Central memory CD8-positive, alpha-beta T cell (primary cell): ENCODE data around the gene C9orf43.

Source experiments
- ATAC-seq: fragments of 150-1000 bp; cut with Tn5 transposase; replicated peaks from 2 replicates; pipeline ENCODE4 v1.10.0; 2022; ENCODE audit warnings: mild to moderate bottlenecking, moderate FRiP score, moderate number of reproducible peaks; ENCODE audit not compliant: poor library complexity, severe bottlenecking; ENCODE audit errors: extremely low read depth
- DNase-seq, 2 donors: peaks; one replicate each; pipeline ENCODE4 v3.0.0; 2021; ENCODE audit warnings: low spot score in 2 of 2
- H3K27ac Mint-ChIP-seq: one replicate; pipeline ENCODE4 v1.8.0; 2022; ENCODE audit warnings: low read depth, mild to moderate bottlenecking, moderate library complexity, mixed read lengths
- H3K27me3 Mint-ChIP-seq: one replicate; pipeline ENCODE4 v1.8.0; 2022; ENCODE audit warnings: mixed read lengths
- H3K36me3 Mint-ChIP-seq: one replicate; pipeline ENCODE4 v1.8.0; 2022; ENCODE audit warnings: mild to moderate bottlenecking, moderate library complexity, mixed read lengths; ENCODE audit not compliant: insufficient read depth
- H3K4me1 Mint-ChIP-seq: one replicate; pipeline ENCODE4 v1.8.0; 2022; ENCODE audit warnings: mixed read lengths
- H3K4me3 Mint-ChIP-seq: one replicate; pipeline ENCODE4 v1.8.0; 2022; ENCODE audit warnings: mild to moderate bottlenecking, moderate library complexity, mixed read lengths
- H3K9me3 Mint-ChIP-seq: one replicate; pipeline ENCODE4 v1.8.0; 2022; ENCODE audit warnings: mixed read lengths

C9orf43 gene

DNA sequence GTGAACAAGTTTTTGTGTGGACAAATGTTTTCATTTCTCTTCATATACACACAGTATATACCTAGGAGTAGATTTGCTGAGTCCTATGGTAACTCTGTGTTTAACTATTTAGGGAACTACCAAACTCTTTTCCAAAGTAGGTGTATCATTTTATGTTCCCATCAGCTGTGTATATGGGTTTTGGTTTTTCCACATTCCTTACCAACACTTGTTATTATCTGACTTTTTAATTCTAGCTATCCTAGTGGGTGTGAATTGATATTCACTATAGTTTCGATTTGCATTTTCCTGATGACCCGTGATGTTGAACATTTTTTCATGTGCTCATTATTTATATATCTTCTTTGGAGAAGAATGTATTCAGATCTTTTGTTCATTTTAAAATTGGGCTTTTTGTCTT is 56.6 kb downstream of the C9orf43 start:
- H3K4me1 Mint-ChIP-seq, result peaks cover under 1% of the 10 kb centered on the region
- H3K27me3 Mint-ChIP-seq, result no peaks in the 10 kb centered on the region
- ATAC-seq (no peak), DNase-seq (no peak)
- no peaks in the 10 kb centered on the region for H3K9me3 Mint-ChIP-seq
- H3K36me3 Mint-ChIP-seq, result peaks cover 2% of the 10 kb centered on the region
- H3K27ac Mint-ChIP-seq, result no peak overlapping the region
- H3K4me3 Mint-ChIP-seq, result no peak overlapping the region

DNA sequence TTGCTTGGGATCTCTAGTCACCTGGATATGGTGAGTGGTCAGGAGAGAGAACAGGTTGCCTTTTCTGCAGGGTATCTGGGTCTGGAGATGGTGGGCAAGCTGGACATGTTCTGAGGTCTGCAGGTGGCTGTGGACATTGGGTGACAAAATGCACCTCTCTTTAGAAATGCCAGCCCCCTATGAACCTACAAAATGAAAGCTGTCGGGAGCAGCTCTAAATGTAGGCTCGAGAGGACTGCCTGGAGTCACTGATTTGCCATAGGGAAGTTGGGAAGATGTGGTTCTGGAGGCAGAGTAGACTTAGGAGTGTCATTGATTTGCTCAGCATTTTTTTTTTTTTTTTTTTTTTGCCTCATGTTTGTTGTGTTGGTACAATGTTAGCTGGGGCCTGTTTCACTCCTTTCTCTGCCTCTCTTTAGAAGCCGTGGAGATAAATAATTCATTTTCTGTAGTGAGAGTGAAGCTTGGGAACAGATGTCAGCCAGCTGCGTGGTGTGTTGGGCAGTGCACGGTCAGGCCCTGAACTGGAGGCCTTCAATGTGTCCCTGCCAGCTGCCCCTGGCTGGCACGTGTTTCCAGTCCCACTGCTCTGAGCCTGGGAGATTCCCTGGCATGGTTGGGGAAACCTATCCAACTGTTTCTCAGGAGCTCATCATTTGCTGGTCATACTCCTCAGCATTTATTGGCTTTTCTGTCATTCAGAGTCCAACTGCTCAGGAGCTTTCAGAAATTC is 58.3 kb downstream of the C9orf43 start:
- Mint-ChIP-seq H3K4me3 (no peak overlapping the region), H3K27me3 (no peaks in the 10 kb centered on the region), H3K9me3 (no peaks in the 10 kb centered on the region), H3K4me1 (peaks cover 5% of the 10 kb centered on the region), H3K27ac (no peak overlapping the region), H3K36me3 (peaks cover 2% of the 10 kb centered on the region)
- no peak for DNase-seq
- no peak for ATAC-seq

DNA sequence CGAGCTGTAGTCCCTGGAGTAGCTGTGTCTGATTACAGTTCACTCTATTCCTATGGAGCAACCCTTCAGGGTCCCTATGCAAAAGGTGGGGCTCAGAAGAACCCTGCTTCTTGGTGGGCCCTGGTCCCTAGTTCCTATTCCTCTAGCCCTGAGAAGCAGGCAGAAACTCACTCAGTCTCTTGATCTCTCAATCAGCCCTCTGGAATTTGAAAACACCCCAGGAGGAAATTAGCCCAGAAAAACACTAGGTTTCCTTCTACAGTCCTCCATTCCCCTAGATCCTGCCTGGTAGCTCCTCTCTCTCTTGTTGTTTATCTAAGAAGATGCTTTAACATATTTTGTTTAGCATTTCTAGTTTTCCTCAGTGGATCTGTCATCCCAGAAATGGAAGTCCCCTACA is 60.6 kb downstream of the C9orf43 start:
- no peak overlapping the region for H3K4me3 Mint-ChIP-seq
- H3K36me3 Mint-ChIP-seq, result no peaks in the 10 kb centered on the region
- peaks cover 5% of the 10 kb centered on the region for H3K4me1 Mint-ChIP-seq
- H3K9me3 Mint-ChIP-seq, result no peaks in the 10 kb centered on the region
- DNase-seq (no peak), ATAC-seq (no peak)
- H3K27ac Mint-ChIP-seq, result no peak overlapping the region
- no peaks in the 10 kb centered on the region for H3K27me3 Mint-ChIP-seq

DNA sequence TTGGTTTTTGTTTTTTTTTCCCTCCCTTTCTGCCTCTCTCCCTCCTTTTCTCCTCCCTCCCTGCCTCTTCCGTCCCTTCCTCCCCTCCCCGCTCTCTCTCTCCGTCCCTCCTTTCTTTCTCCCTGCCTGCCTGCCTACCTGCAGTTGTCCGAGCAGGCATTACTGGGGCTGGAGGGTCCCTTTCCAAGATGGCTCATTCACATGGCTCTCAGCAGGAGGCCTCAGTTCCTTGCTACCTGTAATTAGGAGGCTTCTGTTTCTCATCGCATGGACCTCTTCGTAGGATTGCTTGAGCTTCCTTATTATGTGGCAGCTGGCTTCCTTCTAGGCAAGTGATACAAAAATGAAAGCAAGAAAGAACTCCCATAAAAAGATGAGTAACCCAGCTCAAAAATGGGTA is 61.0 kb downstream of the C9orf43 start:
- DNase-seq (no peak), ATAC-seq (no peak)
- H3K27ac Mint-ChIP-seq, result no peak overlapping the region
- H3K27me3 Mint-ChIP-seq, result no peaks in the 10 kb centered on the region
- no peaks in the 10 kb centered on the region for H3K9me3 Mint-ChIP-seq
- no peaks in the 10 kb centered on the region for H3K36me3 Mint-ChIP-seq
- H3K4me1 Mint-ChIP-seq, result peaks cover 5% of the 10 kb centered on the region
- no peak overlapping the region for H3K4me3 Mint-ChIP-seq

DNA sequence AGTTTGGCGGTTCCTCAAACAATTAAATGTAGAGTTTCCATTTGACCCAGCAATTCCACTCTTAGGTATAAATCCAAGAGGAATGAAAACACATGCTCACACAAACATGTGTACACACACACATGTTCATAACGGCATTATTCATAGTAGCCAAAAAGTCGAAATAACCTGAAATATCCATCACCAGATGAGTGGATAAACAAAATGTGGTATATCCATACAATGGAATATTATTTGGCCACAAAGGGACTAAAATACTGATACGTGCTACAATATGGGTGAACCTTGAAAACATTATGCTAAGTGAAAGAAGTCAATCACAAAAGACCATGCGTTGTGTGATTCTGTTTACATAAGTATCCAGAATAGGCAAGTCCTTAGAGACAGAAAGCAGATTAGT is 61.7 kb downstream of the C9orf43 start:
- Mint-ChIP-seq H3K36me3 (no peaks in the 10 kb centered on the region), H3K27me3 (no peaks in the 10 kb centered on the region), H3K9me3 (no peaks in the 10 kb centered on the region), H3K27ac (no peak overlapping the region), H3K4me3 (no peak overlapping the region), H3K4me1 (peaks cover 7% of the 10 kb centered on the region)
- no peak for DNase-seq
- ATAC-seq, result no peak

DNA sequence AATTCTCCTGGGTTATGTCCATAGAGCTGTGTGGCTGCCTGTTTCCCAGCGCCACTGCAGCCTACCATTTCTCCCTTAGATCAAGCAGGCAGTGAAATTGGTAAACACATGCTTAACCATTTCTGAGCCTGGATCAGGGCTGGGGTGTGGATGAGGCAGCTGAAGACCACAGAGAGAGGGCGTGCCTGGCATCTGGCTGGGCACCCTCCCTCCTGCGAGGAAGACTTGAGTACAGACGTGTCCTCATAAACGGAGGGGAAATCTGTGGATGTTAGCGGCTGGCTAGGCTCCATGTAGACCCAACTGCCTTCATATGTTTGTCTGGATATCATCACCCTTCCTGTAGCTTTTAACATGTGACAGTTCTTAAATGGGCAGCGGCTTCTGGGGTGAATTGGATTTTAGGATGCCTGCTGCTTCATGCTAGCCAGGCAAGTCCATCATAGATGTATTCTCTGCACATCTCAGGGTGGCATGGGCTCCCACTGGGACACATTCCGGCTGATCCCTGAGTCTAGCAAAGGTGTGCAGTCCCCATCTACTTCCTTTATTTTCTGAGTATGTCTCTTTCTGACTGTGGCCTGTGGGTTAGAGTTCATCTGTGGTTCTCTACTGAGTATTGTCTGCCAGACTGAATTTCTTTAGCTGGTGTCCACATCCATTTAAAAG is 63.9 kb downstream of the C9orf43 start:
- Mint-ChIP-seq H3K27me3 (no peaks in the 10 kb centered on the region), H3K4me1 (peaks cover 22% of the 10 kb centered on the region), H3K9me3 (no peaks in the 10 kb centered on the region), H3K4me3 (no peak overlapping the region), H3K27ac (no peak overlapping the region), H3K36me3 (no peaks in the 10 kb centered on the region)
- ATAC-seq (no peak), DNase-seq (no peak)

DNA sequence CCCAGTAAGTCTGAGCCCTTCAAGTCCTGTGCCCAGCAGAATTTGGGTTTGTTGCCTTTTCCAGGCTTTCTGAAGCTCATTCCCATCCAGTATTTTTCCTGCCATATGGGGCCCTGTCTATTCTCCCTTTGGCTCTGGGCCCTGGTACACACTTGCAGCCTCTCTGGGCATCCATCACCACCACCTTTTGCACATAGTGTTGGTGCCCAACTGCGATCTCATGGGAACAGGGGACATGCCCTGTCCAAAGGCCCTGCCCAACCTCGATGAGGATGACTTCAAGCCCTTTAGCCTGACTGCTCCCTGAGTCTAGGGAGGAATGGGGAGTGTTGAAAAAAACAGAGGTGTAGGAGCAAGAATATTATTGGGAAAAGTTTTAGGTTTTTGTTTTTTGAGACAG is 64.5 kb downstream of the C9orf43 start:
- Mint-ChIP-seq H3K4me3 (no peak overlapping the region), H3K27ac (no peak overlapping the region), H3K4me1 (peaks cover 27% of the 10 kb centered on the region), H3K9me3 (no peaks in the 10 kb centered on the region), H3K27me3 (no peaks in the 10 kb centered on the region), H3K36me3 (no peaks in the 10 kb centered on the region)
- ATAC-seq (no peak), DNase-seq (no peak)

DNA sequence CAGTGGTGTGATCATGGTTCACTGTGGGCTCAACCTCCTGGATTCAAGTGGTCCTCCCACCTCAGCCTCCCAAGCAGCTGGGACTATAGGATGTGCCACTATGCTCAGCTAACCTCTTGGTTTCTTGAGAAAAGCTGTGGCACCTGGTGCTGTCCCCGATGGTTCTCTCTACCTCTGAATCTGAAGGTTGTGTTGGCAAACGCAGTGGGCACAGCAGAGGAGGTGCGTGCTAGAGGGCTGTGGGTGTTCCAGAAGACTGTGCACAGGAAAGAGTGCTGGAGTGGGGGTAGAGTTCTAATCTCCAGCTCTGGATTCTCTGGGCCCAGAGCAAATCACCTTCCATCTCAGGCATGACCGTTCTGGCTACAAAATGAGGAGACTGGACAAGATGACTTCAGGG is 65.4 kb downstream of the C9orf43 start:
- Mint-ChIP-seq H3K4me3 (no peak overlapping the region), H3K4me1 (peaks cover 30% of the 10 kb centered on the region), H3K9me3 (no peaks in the 10 kb centered on the region), H3K27ac (no peak overlapping the region), H3K27me3 (no peaks in the 10 kb centered on the region), H3K36me3 (no peaks in the 10 kb centered on the region)
- no peak for ATAC-seq
- DNase-seq, result no peak

DNA sequence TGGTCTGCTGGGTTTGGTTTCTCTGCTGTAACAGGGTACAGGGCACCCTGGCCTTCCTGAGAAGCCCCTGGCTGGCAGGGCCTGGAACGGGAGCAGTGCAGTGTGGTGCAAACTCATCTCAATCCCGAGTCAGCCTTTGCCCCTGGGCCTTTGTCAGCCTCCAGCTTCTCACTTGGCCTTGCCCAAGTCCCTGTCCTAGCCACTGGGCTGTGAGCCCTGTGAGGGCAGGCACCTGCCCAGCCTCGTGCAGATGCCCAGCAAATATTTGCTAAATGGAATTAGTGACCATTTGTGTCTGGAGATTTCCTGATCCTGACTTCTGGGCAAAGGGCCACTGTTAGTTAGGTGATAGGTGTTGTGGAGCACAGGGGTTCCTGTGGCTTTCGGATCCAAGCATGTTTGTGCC is 66.0 kb downstream of the C9orf43 start:
- Mint-ChIP-seq H3K27me3 (no peaks in the 10 kb centered on the region), H3K27ac (no peak overlapping the region), H3K4me3 (no peak overlapping the region), H3K4me1 (peaks cover 32% of the 10 kb centered on the region), H3K9me3 (no peaks in the 10 kb centered on the region), H3K36me3 (no peaks in the 10 kb centered on the region)
- no peak for DNase-seq
- no peak for ATAC-seq

DNA sequence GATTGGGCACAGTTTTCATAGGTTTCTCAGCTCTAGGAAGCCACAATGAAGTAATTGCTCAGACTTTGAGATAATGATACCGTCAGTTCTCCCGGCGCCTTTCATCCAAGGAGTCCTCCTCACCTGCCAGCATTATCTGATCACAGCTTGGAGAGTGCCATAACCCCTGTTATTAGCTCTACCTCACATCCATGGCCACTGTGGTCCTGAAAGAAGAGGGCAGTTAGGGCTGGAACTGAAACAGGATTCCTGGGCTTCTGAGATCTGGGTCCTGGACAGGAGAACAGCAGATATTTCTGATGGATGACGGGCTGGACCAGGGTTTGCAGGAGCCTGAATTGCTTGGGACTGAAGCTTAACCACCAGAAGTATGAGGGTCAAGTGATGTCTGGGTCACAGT is 66.5 kb downstream of the C9orf43 start:
- no peak for ATAC-seq
- Mint-ChIP-seq H3K27ac (no peak overlapping the region), H3K4me1 (peaks cover 32% of the 10 kb centered on the region), H3K9me3 (no peaks in the 10 kb centered on the region), H3K27me3 (no peaks in the 10 kb centered on the region), H3K4me3 (no peak overlapping the region), H3K36me3 (no peaks in the 10 kb centered on the region)
- DNase-seq, result no peak

DNA sequence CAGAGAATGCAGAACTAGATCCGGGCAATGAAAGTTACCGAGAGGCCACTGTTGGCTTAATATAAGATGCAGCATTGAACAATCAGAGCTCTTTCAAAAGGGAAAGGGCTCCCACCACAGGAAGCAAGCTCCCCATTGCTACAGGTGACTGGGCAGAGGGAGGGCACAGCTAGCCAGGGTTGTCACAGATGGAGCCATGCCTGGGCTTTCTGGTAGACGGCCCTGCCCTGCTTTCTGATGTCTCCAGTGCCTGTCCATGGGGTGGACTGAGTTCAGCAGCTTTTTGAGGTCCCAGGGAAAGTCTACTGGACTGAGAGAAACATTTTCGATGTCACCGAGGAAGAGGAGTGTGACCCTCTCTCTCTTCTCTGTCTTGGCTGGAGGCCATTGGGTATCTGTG is 67.1 kb downstream of the C9orf43 start:
- DNase-seq (no peak), ATAC-seq (no peak)
- Mint-ChIP-seq H3K9me3 (no peaks in the 10 kb centered on the region), H3K4me3 (no peak overlapping the region), H3K27me3 (no peaks in the 10 kb centered on the region), H3K36me3 (no peaks in the 10 kb centered on the region), H3K4me1 (peaks cover 27% of the 10 kb centered on the region), H3K27ac (peak overlapping the region; percentile 84)

DNA sequence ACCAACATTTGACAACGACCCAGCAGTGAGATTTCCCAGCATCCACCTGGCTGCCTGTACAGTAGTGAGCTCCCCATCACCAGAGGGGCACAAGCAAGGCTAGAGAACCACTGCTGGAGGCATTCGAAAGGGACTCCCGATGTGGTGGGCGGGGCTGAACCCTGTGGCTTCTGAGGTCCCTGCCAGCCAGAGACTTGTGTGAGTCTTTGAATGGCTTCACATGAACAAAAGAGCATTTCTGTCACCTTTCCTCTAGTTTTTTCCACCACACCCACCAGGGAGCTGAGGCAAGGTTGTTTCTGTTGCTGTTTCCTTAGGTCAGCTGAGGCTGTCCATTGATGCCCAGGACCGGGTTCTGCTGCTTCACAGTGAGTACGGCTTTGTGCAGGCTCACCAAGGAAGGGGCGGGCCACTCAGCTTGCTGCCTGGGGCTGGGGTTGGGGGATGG is 68.7 kb downstream of the C9orf43 start:
- Mint-ChIP-seq H3K36me3 (no peaks in the 10 kb centered on the region), H3K9me3 (no peaks in the 10 kb centered on the region), H3K4me3 (no peak overlapping the region), H3K27me3 (no peaks in the 10 kb centered on the region), H3K4me1 (peaks cover 27% of the 10 kb centered on the region), H3K27ac (no peak overlapping the region)
- no peak for ATAC-seq
- DNase-seq, result no peak
